HG03095 (cell line): ENCODE results near the gene ARHGAP15.

Source experiments
- ATAC-seq: cut with Tn5 transposase; IDR thresholded peaks from one replicate; pipeline ENCODE4 v1.9.1; 2021; ENCODE audit warnings: moderate library complexity; ENCODE audit not compliant: unreplicated experiment

ARHGAP15 gene

GRCh38 chr2:143259368-143259958, 130.2 kb downstream of the ARHGAP15 start:
- peak; percentile 57 for ATAC-seq

DNA sequence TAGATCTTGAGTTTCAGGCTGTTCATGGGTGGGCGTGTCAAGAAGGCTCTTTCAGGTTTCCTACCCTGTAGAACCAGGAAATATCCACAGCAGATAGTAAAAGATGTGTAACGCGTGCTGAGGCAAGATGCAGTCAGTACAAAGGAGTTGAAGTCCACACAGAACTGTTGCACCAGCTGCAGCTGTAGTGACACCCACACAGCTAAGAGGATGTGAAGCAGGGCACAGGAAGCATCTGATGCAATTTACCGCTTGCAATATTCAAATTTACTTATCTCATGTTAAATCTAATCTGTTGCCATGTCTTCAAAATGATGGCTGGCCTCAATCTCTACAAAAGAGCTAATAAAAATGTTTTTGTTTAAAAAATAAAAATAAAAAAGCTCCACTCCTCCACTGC, 132.8 kb downstream of the ARHGAP15 start:
- peak; percentile 73 for ATAC-seq

DNA sequence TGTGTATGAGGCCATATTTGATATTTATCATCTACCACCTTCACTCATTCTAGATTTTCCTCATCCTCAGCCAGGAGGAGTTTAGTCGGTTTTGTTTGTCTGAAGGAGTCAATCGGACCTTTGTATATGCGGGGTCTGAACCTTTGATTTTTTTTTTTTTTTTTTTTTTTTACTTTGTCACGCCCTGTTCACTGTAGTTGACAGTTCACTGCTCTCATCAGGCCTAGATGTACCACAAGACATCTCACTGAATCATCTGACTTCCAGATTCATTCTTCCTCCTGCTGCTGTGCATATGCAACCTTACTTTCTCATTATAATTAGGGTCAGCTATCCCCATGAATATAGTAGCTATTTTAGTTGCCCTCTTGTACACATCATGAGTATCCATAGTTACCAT, 133.2 kb downstream of the ARHGAP15 start:
- no peak for ATAC-seq

DNA sequence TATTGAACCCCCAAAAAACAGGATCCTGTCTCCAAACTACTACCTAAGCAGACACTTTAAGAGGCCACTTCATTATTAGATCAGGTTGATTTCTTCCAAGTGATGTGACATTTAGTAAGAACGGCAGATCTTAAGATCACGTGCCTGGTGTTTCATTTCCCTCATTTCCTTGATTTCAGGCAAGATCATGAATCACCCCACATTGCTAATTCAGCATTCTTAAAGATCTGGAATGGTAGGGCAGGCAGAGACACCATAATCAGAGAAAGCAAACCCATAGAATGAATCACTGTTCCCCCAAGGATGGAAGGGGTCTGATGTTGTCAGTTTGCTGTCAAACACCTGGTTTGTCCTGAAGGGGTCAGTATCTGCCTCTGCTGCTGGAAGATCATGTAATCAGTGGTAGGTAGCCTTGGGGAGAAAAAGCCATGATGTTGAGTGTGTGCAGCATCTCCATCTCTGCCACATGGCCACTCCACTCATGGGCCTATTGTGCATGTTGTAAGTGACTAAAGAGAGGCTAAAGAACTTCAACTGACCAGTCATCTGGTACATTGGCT, 133.9 kb downstream of the ARHGAP15 start:
- ATAC-seq, result no peak

DNA sequence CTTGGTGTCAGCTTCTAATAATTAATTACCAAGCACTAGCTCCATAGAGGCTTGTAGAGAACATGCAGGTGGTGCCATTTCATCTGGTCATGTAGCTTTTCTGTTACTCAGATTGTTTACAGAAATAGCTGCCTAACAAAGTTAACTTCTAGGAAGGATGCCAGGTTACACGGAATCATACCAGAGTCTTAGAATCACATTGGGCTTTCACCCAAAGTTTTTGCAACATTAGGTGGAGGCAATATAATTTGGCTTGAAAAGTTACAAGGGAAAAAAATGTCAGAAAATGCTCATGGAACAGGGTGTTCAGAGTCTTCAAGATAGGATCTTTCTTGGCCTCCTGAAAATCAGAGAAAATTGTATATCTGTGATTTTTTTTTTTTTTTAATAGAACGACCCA, 135.6 kb downstream of the ARHGAP15 start:
- ATAC-seq, result no peak

GRCh38 chr2:143279672-143280071, 150.5 kb downstream of the ARHGAP15 start:
- no peak for ATAC-seq

DNA sequence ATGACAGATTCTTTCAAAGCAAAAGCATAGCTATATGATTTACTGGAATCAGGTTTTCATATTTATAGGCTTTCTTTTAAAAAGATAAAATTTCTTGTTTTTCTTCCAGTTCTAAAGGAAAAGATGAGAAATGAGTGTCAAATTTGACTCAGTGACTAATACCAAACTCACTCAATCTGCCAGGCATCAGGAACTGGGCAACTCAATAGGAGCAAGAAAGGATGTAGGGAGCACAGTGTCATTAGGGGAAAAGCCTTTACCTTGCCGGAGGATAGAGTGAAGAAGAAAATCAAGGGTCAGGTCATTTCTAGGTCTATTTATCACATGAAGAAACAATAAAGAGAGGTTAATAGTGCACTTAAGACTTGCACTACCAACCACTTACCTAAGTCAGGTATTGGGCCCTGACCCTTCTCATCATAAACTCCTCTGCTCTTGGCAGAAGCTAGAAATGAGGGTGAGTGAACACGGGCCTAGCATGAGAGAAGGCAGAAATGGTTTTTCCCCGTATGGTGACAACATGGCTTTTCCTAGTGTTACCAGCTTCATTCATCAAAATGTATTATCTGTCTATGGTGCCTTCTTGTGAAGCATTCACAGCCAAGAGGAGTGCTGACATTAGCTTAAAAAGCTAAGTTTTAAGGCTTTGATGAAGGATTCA, 151.0 kb downstream of the ARHGAP15 start:
- no peak for ATAC-seq

DNA sequence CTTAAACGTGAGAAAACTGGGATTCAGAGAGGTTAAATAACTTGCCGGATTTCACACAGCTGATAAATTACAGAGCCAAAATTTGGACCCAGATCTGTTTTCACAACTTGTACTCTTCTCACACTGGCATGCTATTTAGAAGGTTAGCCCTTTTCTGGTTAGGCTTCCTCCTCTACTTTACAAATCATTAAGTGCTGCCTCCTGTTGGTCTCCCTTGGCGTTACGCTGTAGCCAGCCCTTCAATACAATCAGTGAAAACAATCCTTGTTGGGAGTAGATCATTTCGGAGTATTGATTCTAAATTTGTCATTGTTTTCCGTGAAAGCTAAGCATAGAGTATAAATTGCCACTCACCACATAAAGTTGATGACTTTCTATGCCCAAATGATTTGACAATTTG, 153.5 kb downstream of the ARHGAP15 start:
- ATAC-seq, result no peak

- peak; percentile 75 for ATAC-seq
Observed at GRCh38 chr2:143284087-143284675, 155.0 kb downstream of the ARHGAP15 start.

DNA sequence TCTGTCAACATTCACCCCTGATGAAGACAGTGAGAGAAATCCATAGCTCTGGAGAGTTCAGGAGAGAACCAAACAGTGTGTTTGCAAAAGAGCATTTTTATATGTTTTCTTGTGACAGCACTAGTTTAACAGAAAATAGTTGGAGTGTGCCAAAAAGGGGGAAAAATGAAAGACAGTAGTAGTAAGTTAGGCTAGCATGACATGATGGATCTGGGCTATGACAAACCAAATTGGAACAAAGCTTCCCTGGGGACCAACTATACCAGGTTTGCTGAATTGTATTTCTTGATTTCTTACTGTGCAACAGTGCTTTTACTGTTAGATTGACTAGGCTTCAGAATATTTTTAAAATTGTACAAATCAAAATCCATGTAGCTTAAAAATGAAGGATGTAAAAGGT, 159.8 kb downstream of the ARHGAP15 start:
- ATAC-seq, result no peak

DNA sequence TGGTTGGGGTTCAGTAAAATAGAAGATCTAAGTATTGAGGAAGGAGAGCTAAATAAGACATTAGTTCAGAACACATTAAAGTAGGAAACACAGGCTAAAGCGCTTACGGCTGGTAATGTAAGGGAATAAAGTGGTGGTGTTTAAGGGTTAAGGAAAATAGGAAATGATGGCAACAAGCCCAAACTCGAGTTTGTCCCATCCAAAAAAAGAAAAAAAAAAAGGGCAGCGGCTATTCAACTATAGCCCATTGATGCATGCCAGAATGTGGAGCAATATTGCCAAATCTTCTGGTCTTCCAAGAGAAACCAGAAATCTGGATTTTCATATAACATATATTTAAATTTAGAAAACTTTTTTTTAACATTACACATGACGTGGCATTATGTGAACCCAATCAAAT, 161.0 kb downstream of the ARHGAP15 start:
- no peak for ATAC-seq

DNA sequence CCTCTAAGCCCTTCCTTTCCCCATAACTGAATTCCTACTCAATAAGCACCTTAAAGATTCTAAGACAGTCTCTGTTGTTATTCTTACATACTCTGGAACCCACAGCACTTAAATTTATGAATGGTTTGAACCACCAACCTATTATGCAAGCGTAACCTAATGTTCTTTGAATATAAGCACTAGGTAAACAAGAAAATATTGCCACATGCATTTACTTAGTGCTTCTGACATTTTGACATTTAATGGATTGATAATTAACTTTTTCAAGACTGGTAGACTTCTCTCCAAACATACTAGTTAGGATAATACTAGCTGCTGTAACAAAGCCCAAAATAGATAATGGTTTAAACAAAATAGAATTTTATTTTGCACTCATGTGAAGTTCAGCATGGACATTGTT, 164.8 kb downstream of the ARHGAP15 start:
- ATAC-seq, result no peak

- ATAC-seq, result no peak
Observed at GRCh38 chr2:143296089-143296488, 166.9 kb downstream of the ARHGAP15 start.

GRCh38 chr2:143297182-143297581, 168.0 kb downstream of the ARHGAP15 start:
- no peak for ATAC-seq

GRCh38 chr2:143300536-143300935, 171.3 kb downstream of the ARHGAP15 start:
- ATAC-seq, result no peak

GRCh38 chr2:143311426-143311825, 182.2 kb downstream of the ARHGAP15 start:
- no peak for ATAC-seq

- ATAC-seq, result no peak
Observed at GRCh38 chr2:143312441-143312840, 183.2 kb downstream of the ARHGAP15 start.

- no peak for ATAC-seq
Observed at GRCh38 chr2:143313861-143314260, 184.6 kb downstream of the ARHGAP15 start.

GRCh38 chr2:143321994-143322393, 192.8 kb downstream of the ARHGAP15 start:
- ATAC-seq, result no peak

GRCh38 chr2:143329288-143329687, 200.1 kb downstream of the ARHGAP15 start:
- ATAC-seq, result no peak

DNA sequence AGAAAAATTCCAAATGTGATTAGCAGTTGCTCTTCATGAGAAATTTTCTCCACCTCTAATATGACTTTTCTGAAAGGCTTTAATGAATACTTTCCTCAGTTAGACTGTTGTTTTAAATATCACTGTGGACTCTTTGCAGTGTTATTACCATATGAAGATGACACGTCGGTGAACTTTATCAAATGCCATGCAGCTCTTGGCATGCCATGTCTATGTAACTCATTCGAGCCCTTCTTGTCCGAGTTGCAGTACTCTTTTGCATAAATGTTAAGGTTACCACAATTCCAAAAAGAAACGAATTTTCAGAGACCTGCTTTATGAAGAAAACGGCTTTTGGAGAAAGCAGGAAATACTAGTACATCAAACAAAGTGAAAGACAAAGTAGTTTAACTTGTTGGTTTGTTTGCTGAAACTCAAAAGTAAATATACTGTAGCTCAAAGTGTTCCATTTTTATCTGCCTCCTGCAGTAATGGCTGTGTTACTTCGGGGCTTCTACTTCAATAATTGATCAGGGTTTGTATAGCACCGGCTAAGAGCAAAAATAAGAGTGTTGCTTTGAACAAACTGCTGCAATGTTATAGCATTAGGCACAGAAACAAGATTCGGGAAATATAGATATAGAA, 204.1 kb downstream of the ARHGAP15 start:
- ATAC-seq, result no peak

DNA sequence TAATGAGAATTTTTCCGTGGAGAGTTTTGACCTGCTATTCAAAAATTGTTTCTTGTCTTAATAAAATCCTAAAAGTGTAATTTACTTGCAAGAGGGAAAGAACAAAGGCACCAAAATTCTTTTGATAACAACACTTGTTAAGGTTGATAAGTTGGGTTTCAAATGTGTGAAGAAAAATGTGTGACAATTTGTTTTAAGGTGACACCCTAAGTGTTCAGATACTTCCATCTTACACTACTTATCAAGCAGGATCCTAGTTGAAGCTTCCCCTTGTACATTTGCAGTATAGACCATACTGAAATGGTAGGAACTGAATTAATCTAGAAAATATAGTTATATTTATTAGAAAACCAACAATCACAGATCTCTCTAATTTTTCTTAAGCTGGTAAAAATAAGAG, 204.6 kb downstream of the ARHGAP15 start:
- ATAC-seq, result no peak
